ENCODE results near the gene TAS2R60.

GRCh38 chr7:143413123-143413522, 30.1 kb upstream of the TAS2R60 start:
- TF ChIP-seq CTCF (IDR thresholded peaks at IDR 0.05; ENCODE audit: low read depth, low read length) (no peak), MAX (IDR thresholded peaks at IDR 0.05; ENCODE audit: low read depth, low read length) (no peak), POLR2A (IDR thresholded peaks at IDR 0.05; ENCODE audit: extremely low read depth, insufficient read length) (no peak), MYC (IDR thresholded peaks at IDR 0.05; ENCODE audit: low read depth, low read length) (no peak)
